Measurements from ENCODE around the gene CDK2AP2. TPM values are rescaled to one million over a fixed set of nuclear protein-coding genes. Genes with fewer than 3 reads are reported as not detected.

CDK2AP2 gene
- polyA plus RNA-seq, 1 experiment = 11.7 TPM

- Histone ChIP-seq H3K9me3 (ENCODE audit: control insufficient read depth, insufficient read depth, low read length) (no peaks in the 10 kb centered on the region; the same call in 1 of the 2 replicates), H3K27ac (ENCODE audit: low read depth, low read length) (no peak overlapping the region), H3K27me3 (ENCODE audit: control insufficient read depth, insufficient read depth, low read length) (no peaks in the 10 kb centered on the region), H3K4me3 (ENCODE audit: low read depth, low read length) (no peak overlapping the region)
- POLR2A ChIA-PET = no interaction called here
- TF ChIP-seq CTCF (IDR thresholded peaks at IDR 0.05; ENCODE audit: low read depth, low read length) = no peak
- DNase-seq (ENCODE audit: low read depth, low spot score) = no peak
- CTCF ChIA-PET = no interaction called here
Observed at GRCh38 chr11:67495234-67496005, 12.5 kb downstream of the CDK2AP2 start.

- DNase-seq (ENCODE audit: low read depth, low spot score) = no peak
- Histone ChIP-seq H3K27me3 (ENCODE audit: control insufficient read depth, insufficient read depth, low read length) (no peaks in the 10 kb centered on the region), H3K9me3 (ENCODE audit: control insufficient read depth, insufficient read depth, low read length) (no peaks in the 10 kb centered on the region; the same call in 1 of the 2 replicates), H3K27ac (ENCODE audit: low read depth, low read length) (no peak overlapping the region), H3K4me3 (ENCODE audit: low read depth, low read length) (no peak overlapping the region)
- TF ChIP-seq CTCF (IDR thresholded peaks at IDR 0.05; ENCODE audit: low read depth, low read length) = no peak
- POLR2A ChIA-PET = no interaction called here
- CTCF ChIA-PET = no interaction called here
Observed at GRCh38 chr11:67494371-67495233, 13.4 kb downstream of the CDK2AP2 start.

- DNase-seq (ENCODE audit: low read depth, low spot score) = no peak
Observed at GRCh38 chr11:67493548-67494370, 14.2 kb downstream of the CDK2AP2 start.

GRCh38 chr11:67492801-67493547, 15.0 kb downstream of the CDK2AP2 start:
- Histone ChIP-seq H3K27ac (ENCODE audit: low read depth, low read length) (no peak overlapping the region), H3K4me3 (ENCODE audit: low read depth, low read length) (no peak overlapping the region), H3K9me3 (ENCODE audit: control insufficient read depth, insufficient read depth, low read length) (no peaks in the 10 kb centered on the region; the same call in 1 of the 2 replicates), H3K27me3 (ENCODE audit: control insufficient read depth, insufficient read depth, low read length) (no peaks in the 10 kb centered on the region)
- ChIA-PET POLR2A (interaction anchor here (1.0 kb wide), 1 partner anchor 10 kb away, joined by 5 read pairs; the partner anchor contains the start of gene AIP), CTCF (no interaction called here)
- no peak for DNase-seq (ENCODE audit: low read depth, low spot score)
- TF ChIP-seq CTCF (IDR thresholded peaks at IDR 0.05; ENCODE audit: low read depth, low read length) = no peak

More at GRCh38 chr11:67493548-67494370, 14.2 kb downstream of the CDK2AP2 start:
- POLR2A ChIA-PET = no interaction called here
- Histone ChIP-seq H3K4me3 (ENCODE audit: low read depth, low read length) (no peak overlapping the region), H3K27ac (ENCODE audit: low read depth, low read length) (no peak overlapping the region), H3K27me3 (ENCODE audit: control insufficient read depth, insufficient read depth, low read length) (no peaks in the 10 kb centered on the region), H3K9me3 (ENCODE audit: control insufficient read depth, insufficient read depth, low read length) (no peaks in the 10 kb centered on the region; the same call in 1 of the 2 replicates)
- TF ChIP-seq CTCF (IDR thresholded peaks at IDR 0.05; ENCODE audit: low read depth, low read length) = no peak
- CTCF ChIA-PET = no interaction called here
